Liver (tissue), 9 donors: Measurements from ENCODE around the gene KRTAP5-2. TPM values are rescaled to one million over a fixed set of nuclear protein-coding genes. Genes with fewer than 3 reads are reported as not detected.

ENCODE experiments used
- DNase-seq: peaks from one replicate; pipeline ENCODE4 v3.0.0-alpha.2; 2017; ENCODE audit warnings: low spot score
- H3K27ac ChIP-seq, 2 donors: one replicate each; pipeline ENCODE4 v1.7.0; 2013; ENCODE audit warnings: inconsistent platforms in 2 of 2, low read length in 2 of 2, control low read depth in 1 of 2, low read depth in 1 of 2, mild to moderate bottlenecking in 1 of 2
- H3K27me3 ChIP-seq, 4 donors: one replicate each; pipeline versions ENCODE4 v1.6.1 to v1.7.0; 2013; ENCODE audit warnings: low read length in 3 of 4, inconsistent platforms in 1 of 4, mild to moderate bottlenecking in 1 of 4, moderate library complexity in 1 of 4; ENCODE audit not compliant: control insufficient read depth in 4 of 4, insufficient read depth in 4 of 4
- H3K36me3 ChIP-seq, 4 donors: one replicate each; pipeline versions ENCODE4 v1.6.1 to v1.7.0; 2013; ENCODE audit warnings: low read length in 3 of 4, mild to moderate bottlenecking in 3 of 4, low read depth in 1 of 4, moderate library complexity in 1 of 4; ENCODE audit not compliant: control insufficient read depth in 4 of 4, insufficient read depth in 3 of 4
- H3K4me1 ChIP-seq, 4 donors: one replicate each; pipeline versions ENCODE4 v1.6.1 to v1.7.0; 2013; ENCODE audit warnings: low read length in 3 of 4, mild to moderate bottlenecking in 3 of 4, moderate library complexity in 1 of 4; ENCODE audit not compliant: control insufficient read depth in 4 of 4, insufficient read depth in 4 of 4
- H3K4me3 ChIP-seq, 3 donors: one replicate each; pipeline versions ENCODE4 v1.6.1 to v1.7.0; 2013; ENCODE audit warnings: low read length in 3 of 3, control low read depth in 1 of 3, low read depth in 1 of 3, mild to moderate bottlenecking in 1 of 3
- H3K9ac ChIP-seq, 2 donors: one replicate each; pipeline ENCODE4 v1.7.0; 2013; ENCODE audit warnings: low read length in 2 of 2, mild to moderate bottlenecking in 2 of 2, moderate library complexity in 2 of 2, control low read depth in 1 of 2, low read depth in 1 of 2
- H3K9me3 ChIP-seq, 4 donors: one replicate each; pipeline versions ENCODE4 v1.6.1 to v1.7.0; 2013; ENCODE audit warnings: low read length in 3 of 4; ENCODE audit not compliant: control insufficient read depth in 4 of 4
- EGR1 ChIP-seq, 2 donors: IDR thresholded peaks; 2 replicates each; pipeline ENCODE4 v1.6.1; 2016 to 2018; ENCODE audit warnings: antibody characterized with exemption in 2 of 2, low read depth in 2 of 2
- FOXA1 ChIP-seq: IDR thresholded peaks from 2 replicates; pipeline ENCODE4 v1.6.1; 2016; ENCODE audit warnings: antibody characterized with exemption
- FOXA2 ChIP-seq: IDR thresholded peaks from 2 replicates; pipeline ENCODE4 v1.6.1; 2016; ENCODE audit warnings: antibody characterized with exemption
- GABPA ChIP-seq, 2 donors: IDR thresholded peaks in 1 of 2; conservative IDR thresholded peaks in 1 of 2; 2 replicates each; pipeline ENCODE4 v1.6.1; 2016; ENCODE audit warnings: antibody characterized with exemption in 2 of 2, mild to moderate bottlenecking in 1 of 2, moderate library complexity in 1 of 2
- HNF4A ChIP-seq, 2 donors: conservative IDR thresholded peaks; 2 replicates each; pipeline ENCODE4 v1.6.1; 2016; ENCODE audit warnings: antibody characterized with exemption in 2 of 2, mild to moderate bottlenecking in 2 of 2
- HNF4G ChIP-seq: IDR thresholded peaks from 2 replicates; pipeline ENCODE4 v1.6.1; 2016; ENCODE audit warnings: antibody characterized with exemption
- JUND ChIP-seq, 2 donors: IDR thresholded peaks; 2 replicates each; pipeline ENCODE4 v1.6.1; 2016; ENCODE audit warnings: antibody characterized with exemption in 2 of 2
- NR2F2 ChIP-seq: IDR thresholded peaks from 2 replicates; pipeline ENCODE4 v1.6.1; 2016; ENCODE audit warnings: antibody characterized with exemption
- RAD21 ChIP-seq, 2 donors: IDR thresholded peaks; 2 replicates each; pipeline ENCODE4 v1.6.1; 2016; ENCODE audit warnings: antibody characterized with exemption in 2 of 2, mild to moderate bottlenecking in 2 of 2
- SP1 ChIP-seq: IDR thresholded peaks from 2 replicates; pipeline ENCODE4 v1.6.1; 2018; ENCODE audit warnings: antibody characterized with exemption, mild to moderate bottlenecking
- TAF1 ChIP-seq: conservative IDR thresholded peaks from 2 replicates; pipeline ENCODE4 v1.6.1; 2016; ENCODE audit warnings: antibody characterized with exemption, mild to moderate bottlenecking
- YY1 ChIP-seq: IDR thresholded peaks from 2 replicates; pipeline ENCODE4 v1.6.1; 2016; ENCODE audit warnings: antibody characterized with exemption, mild to moderate bottlenecking
- WGBS: extraction: QIAGEN DNeasy Blood & Tissue Kit; methylation state at CpG from one replicate; pipeline ENCODE4 v1.1.7; 2013; 5-methylcytosine and 5-hydroxymethylcytosine counted together
- polyA plus RNA-seq, 2 donors: library from polyadenylated mRNA; stranded (reverse) in 1 of 2; unstranded in 1 of 2; fragments of 200-250 nt in 1 of 2; fragments of >200 nt in 1 of 2; fragmentation: Nextera tagmentation in 1 of 2; extraction: Ambion mirVana in 1 of 2; gene quantifications; one replicate each; pipeline versions ENCODE4 v1.2.1 to v1.2.3, GENCODE V29; 2013 to 2015
- total RNA-seq, 2 donors: library from RNA; depleted of rRNA; stranded (reverse); fragments of >200 nt; gene quantifications; one replicate each; pipeline ENCODE4 v1.2.3, GENCODE V29; 2014
- TF ChIP-seq, protein P1 (sequence below): IDR thresholded peaks from 2 replicates; pipeline ENCODE4 v1.6.1; 2016; ENCODE audit warnings: antibody characterized with exemption, mild to moderate bottlenecking
- TF ChIP-seq, protein P2 (sequence below): IDR thresholded peaks from 2 replicates; pipeline ENCODE4 v1.6.1; 2016; ENCODE audit warnings: antibody characterized with exemption
- TF ChIP-seq, protein P3 (sequence below): fragments of 150-350 bp; IDR thresholded peaks from 2 replicates; pipeline ENCODE4 v1.5.1; 2017; ENCODE audit warnings: improper control_type of control experiment, low read depth, low read length; ENCODE audit not compliant: missing input control
- TF ChIP-seq, protein P4 (sequence below): IDR thresholded peaks from 2 replicates; pipeline ENCODE4 v1.6.1; 2016; ENCODE audit warnings: antibody characterized with exemption
- donor health status: healthy.
- donor health status: healthy.
- donor health status: healthy.
- donor health status: healthy.
- donor health status: healthy.

The KRTAP5-2 gene
- total and polyA plus RNA-seq, 4 donors, result 0.08 TPM; not detected in 3

DNA sequence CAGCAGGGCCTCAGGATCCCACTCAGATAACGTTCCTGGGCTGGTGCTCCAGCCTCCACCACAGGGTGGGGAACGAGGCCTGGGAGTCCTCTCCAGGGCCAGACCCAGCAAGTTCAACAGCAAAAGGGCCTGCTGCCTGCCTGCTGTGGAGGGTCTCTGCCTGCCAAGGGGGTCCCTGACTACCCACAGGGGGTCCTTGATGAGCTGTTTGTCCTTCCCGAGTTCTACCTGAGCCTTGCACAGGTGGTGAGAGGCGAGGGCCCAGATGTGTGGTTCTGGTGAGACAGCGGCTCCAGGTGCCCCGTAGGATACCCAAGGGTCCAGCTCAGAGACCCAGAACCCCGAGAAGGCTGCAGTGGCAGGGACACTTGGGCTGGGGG is 30.4 kb downstream of the KRTAP5-2 start:
- Histone ChIP-seq H3K9ac (no peak overlapping the region), H3K27me3 (peaks cover 0 to 3% (median 0%) of the 10 kb centered on the region in 4 donors), H3K4me1 (peaks cover 0 to 8% (median 3%) of the 10 kb centered on the region in 4 donors), H3K4me3 (no peak overlapping the region), H3K27ac (no peak overlapping the region), H3K36me3 (no peaks in the 10 kb centered on the region), H3K9me3 (no peaks in the 10 kb centered on the region)
- TF ChIP-seq NR2F2 (no peak), FOXA2 (no peak), GABPA (IDR thresholded peaks at IDR 0.05 in 1 of 2, conservative IDR thresholded peaks at IDR 0.05 in 1 of 2) (no peak), HNF4A (conservative IDR thresholded peaks at IDR 0.05) (no peak), RAD21 (IDR thresholded peaks at IDR 0.05) (no peak), HNF4G (no peak), FOXA1 (no peak), TAF1 (no peak), EGR1 (IDR thresholded peaks at IDR 0.05; ENCODE audit: low read depth in 2 of 2) (no peak), SP1 (no peak), JUND (IDR thresholded peaks at IDR 0.05) (no peak), YY1 (no peak)
- TF ChIP-seq, protein P1, sequence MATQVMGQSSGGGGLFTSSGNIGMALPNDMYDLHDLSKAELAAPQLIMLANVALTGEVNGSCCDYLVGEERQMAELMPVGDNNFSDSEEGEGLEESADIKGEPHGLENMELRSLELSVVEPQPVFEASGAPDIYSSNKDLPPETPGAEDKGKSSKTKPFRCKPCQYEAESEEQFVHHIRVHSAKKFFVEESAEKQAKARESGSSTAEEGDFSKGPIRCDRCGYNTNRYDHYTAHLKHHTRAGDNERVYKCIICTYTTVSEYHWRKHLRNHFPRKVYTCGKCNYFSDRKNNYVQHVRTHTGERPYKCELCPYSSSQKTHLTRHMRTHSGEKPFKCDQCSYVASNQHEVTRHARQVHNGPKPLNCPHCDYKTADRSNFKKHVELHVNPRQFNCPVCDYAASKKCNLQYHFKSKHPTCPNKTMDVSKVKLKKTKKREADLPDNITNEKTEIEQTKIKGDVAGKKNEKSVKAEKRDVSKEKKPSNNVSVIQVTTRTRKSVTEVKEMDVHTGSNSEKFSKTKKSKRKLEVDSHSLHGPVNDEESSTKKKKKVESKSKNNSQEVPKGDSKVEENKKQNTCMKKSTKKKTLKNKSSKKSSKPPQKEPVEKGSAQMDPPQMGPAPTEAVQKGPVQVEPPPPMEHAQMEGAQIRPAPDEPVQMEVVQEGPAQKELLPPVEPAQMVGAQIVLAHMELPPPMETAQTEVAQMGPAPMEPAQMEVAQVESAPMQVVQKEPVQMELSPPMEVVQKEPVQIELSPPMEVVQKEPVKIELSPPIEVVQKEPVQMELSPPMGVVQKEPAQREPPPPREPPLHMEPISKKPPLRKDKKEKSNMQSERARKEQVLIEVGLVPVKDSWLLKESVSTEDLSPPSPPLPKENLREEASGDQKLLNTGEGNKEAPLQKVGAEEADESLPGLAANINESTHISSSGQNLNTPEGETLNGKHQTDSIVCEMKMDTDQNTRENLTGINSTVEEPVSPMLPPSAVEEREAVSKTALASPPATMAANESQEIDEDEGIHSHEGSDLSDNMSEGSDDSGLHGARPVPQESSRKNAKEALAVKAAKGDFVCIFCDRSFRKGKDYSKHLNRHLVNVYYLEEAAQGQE, result no peak
- TF ChIP-seq, protein P2, sequence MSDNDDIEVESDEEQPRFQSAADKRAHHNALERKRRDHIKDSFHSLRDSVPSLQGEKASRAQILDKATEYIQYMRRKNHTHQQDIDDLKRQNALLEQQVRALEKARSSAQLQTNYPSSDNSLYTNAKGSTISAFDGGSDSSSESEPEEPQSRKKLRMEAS, result no peak
- TF ChIP-seq, protein P3, sequence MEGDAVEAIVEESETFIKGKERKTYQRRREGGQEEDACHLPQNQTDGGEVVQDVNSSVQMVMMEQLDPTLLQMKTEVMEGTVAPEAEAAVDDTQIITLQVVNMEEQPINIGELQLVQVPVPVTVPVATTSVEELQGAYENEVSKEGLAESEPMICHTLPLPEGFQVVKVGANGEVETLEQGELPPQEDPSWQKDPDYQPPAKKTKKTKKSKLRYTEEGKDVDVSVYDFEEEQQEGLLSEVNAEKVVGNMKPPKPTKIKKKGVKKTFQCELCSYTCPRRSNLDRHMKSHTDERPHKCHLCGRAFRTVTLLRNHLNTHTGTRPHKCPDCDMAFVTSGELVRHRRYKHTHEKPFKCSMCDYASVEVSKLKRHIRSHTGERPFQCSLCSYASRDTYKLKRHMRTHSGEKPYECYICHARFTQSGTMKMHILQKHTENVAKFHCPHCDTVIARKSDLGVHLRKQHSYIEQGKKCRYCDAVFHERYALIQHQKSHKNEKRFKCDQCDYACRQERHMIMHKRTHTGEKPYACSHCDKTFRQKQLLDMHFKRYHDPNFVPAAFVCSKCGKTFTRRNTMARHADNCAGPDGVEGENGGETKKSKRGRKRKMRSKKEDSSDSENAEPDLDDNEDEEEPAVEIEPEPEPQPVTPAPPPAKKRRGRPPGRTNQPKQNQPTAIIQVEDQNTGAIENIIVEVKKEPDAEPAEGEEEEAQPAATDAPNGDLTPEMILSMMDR, result no peak
- TF ChIP-seq, protein P4, sequence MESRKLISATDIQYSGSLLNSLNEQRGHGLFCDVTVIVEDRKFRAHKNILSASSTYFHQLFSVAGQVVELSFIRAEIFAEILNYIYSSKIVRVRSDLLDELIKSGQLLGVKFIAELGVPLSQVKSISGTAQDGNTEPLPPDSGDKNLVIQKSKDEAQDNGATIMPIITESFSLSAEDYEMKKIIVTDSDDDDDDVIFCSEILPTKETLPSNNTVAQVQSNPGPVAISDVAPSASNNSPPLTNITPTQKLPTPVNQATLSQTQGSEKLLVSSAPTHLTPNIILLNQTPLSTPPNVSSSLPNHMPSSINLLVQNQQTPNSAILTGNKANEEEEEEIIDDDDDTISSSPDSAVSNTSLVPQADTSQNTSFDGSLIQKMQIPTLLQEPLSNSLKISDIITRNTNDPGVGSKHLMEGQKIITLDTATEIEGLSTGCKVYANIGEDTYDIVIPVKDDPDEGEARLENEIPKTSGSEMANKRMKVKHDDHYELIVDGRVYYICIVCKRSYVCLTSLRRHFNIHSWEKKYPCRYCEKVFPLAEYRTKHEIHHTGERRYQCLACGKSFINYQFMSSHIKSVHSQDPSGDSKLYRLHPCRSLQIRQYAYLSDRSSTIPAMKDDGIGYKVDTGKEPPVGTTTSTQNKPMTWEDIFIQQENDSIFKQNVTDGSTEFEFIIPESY, result no peak
- whole genome bisulfite sequencing, result 82% methylated on average over 7 of the region's 7 CpGs
- no peak for DNase-seq

DNA sequence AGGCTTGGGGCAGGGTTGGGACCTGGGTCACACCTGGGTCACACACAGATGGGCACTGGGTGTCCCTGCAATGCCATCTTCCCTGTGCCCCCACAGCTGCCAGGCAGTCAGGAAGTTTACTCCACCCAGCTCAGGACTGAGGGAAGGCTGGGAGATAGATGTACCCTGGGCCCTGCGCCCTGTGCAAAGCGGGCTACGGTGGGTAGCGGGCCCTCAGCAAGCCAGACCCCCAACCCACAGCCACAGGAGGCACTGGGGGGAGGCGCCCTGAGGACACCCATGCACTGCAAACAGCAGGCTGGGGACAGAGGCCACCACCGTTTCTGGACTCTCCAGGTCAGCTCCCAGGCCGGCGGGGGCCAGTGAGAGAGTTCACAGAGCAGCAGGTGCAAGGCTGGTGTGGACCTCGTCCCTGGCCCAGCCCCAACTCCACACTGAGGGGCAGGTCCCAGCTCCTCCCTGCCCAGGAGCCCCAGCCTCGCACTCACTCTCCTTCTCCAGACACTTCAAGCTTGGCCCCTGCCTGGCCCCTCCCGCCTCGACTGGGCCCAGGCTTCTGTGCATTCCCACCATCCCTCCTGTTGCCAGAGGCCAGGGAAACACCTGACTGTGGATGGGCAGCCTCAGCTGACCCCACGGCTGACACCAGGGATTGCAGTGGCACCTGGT is 30.9 kb downstream of the KRTAP5-2 start:
- peak; percentile 57 for DNase-seq
- TF ChIP-seq FOXA1 (no peak), NR2F2 (no peak), FOXA2 (no peak), HNF4G (no peak), JUND (IDR thresholded peaks at IDR 0.05) (no peak)
- TF ChIP-seq, protein P1, result no peak

More for the DNA sequence above, 30.9 kb downstream of the KRTAP5-2 start:
- peaks cover 0 to 6% (median 2%) of the 10 kb centered on the region in 4 donors for H3K4me1 ChIP-seq
- 67% methylated on average over 13 of the region's 13 CpGs for WGBS
- H3K4me3 ChIP-seq, result no peak overlapping the region
- H3K27ac ChIP-seq, result no peak overlapping the region
- H3K9me3 ChIP-seq, result no peaks in the 10 kb centered on the region
- peaks cover 0 to 3% (median 0%) of the 10 kb centered on the region in 4 donors for H3K27me3 ChIP-seq
- no peaks in the 10 kb centered on the region for H3K36me3 ChIP-seq
- no peak overlapping the region for H3K9ac ChIP-seq
